HG03439 (cell line): ENCODE results near the gene PIGU.

Experiments used
- ATAC-seq: cut with Tn5 transposase; IDR thresholded peaks from one replicate; pipeline ENCODE4 v1.9.1; 2021; ENCODE audit warnings: mild to moderate bottlenecking, moderate library complexity; ENCODE audit not compliant: unreplicated experiment

Gene PIGU

DNA sequence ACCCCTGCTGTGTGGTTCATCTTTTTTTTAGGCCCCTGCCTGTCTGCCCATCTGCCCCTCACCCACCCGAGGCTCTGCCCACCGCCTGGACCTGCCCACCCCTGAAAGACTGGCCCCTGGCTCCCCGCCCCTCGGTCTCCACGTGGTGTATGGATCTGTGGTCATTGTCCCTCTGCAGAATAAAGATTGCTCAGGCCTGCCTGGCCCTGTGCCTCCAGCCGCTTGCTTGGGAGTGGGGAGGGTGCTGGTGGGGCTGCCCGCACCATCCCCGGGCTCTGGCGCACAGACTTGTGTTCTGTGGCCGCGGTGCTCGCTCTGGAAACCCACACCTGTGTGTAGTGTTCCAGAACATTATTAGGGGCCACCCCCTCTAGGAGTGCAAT is 116.8 kb downstream of the PIGU start:
- no peak for ATAC-seq

DNA sequence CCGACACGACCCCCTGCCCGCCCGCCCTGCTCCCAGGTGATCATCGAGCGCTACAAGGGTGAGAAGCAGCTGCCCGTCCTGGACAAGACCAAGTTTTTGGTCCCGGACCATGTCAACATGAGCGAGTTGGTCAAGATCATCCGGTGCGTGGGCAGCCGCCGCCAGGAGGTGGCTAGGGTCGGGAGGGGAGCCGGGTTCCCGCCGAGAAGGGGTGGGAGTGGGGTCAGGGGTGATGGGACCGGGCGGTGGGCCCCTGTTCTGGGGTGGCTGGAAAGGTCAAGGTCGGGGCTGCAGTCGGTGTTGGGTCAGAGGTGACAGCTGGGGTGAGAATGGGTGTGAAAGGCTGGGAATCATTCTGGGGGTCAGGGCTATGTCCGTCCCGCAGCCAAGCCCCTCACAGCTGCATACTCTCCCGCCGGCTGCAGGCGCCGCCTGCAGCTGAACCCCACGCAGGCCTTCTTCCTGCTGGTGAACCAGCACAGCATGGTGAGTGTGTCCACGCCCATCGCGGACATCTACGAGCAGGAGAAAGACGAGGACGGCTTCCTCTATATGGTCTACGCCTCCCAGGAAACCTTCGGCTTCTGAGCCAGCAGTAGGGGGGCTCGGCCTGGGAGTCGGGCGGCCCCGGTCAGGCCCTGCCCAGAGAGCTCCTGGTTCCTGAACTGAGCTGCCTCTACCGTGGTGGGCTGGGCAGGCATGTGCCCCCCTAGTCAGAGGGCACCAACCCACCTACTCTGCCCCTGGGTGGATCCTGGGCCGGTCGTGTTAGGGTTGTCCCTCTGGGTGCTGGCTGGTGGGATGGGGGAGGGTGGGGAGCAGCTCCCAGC is 117.4 kb downstream of the PIGU start:
- ATAC-seq = no peak

DNA sequence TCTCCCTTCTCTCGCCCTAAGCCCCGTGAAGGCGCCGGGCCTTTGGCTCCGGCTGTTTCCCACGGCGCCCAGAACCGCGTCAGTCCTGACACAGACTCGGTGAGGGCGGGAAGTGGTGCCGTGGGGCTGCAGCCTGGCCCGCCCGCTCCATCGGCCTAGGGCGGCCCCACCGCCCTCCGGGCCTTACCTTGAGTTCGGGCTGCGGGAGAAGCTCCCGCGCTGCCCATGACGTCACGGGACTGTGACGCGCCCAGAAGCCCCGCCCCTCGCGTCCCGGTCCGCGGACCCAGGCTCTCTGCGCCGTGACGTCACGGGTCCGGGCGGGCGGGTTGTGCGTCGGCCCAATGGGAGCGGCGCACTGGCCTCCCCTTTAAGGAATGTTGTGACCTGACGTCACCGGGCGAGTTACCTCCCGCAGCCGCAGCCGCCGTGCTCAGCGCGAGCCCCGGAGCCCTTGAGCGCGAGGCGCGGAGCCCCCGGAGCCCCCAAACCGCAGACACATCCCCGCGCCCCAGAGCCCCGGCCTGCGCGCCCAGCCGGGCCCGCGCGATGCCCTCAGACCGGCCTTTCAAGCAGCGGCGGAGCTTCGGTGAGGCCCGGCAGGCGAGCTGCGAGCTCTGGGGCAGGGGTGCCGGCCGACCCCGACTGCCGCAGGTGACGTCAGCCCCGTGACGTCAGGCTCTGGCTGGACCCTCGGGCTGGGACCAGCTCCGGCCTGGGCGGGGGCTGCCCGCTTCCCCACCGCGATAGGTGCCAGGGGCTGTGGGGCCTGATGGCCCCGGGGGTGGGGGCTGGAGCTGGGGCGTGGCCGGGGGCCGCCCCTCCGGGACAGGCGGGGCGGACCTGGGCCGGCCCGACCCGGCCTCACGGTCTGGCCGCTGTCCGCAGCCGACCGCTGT is 118.3 kb downstream of the PIGU start, which contains the start of gene MAP1LC3A:
Gene MAP1LC3A, plus strand, starts transcription at position 399 of the 899 bp plus-strand sequence. Its CDS starts 151 bp downstream, at position 550.
- ATAC-seq = peak; percentile 45

DNA sequence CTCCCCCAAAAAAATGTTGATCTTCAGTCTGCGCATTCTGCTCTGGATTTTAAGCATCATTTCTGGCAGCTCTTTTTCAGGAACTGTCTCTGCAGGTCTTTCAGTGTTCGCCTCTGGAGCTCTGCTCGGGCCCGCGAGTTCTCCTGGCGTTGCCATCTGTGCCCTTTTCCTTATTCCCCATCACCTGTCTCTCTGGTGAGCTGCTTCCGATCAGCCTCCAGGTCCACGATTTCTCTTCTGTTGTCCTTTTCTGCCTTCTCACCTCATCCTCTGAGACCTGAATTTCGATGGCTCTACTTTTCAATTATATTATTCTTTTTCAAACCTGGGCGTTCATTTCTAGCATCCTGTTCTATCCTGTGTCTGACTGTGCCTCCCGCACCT is 119.0 kb downstream of the PIGU start:
- ATAC-seq = no peak

DNA sequence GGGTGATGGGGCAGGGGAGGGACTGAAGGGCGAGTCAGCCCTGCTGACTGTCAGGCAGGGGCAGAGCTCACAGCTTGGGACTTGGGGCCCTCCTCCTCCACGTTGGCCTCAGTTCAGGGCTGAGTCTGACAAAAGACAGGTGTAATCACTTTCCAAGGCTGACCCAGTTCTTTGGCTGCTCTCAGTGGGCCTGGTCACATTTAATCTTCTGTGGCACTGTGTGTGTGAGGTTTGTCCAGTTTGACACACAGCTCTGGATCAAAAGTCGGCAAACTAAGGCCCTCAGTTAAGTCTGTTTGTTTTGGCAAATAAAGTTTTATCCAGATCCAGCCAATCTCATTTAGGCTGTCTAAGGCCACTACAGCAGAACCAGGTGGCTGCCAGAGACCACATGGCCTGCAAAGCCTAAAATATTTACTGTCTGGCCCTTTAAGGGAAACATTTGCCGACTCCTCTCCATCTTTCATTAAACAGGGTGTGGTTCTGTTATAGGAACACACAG is 123.5 kb downstream of the PIGU start:
- ATAC-seq = no peak

DNA sequence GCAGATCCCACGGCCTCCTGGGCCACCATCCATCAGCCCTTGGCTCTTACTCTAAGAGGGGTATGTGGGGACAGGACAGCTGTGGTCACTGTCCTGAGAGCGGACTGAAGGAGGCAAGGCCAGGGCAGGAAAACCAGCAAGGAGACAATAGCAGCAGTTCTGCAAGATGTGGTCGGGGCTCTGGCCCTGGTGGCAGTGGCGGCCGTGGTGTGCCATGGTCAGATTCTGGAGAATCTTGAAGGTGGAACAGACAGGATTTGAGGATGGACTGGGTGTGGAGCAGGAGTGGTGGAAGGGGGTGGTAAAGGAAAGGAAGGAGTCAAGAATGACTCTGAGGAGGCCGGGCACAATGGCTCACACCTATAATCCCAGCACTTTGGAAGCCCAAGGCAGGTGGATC is 124.3 kb downstream of the PIGU start:
- ATAC-seq = no peak

DNA sequence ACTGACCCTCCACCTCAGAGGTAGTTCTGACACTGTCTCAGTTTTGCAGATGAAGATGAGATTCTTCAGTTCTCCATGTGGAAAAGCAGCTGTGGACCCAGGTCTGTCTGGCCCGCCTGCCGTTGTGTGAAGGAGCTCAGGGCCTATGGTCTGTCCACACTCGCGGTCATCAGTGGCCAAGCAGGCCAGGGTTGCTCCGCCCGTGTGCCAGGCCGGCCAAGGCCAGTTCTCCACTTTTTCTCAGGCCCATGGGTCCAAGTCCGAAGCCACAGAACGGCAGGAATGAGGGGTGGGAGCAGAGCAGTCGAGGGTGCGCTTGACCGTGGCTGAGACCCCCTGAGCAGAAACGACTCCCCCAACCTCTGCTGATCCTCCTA is 127.0 kb downstream of the PIGU start:
- ATAC-seq = no peak

DNA sequence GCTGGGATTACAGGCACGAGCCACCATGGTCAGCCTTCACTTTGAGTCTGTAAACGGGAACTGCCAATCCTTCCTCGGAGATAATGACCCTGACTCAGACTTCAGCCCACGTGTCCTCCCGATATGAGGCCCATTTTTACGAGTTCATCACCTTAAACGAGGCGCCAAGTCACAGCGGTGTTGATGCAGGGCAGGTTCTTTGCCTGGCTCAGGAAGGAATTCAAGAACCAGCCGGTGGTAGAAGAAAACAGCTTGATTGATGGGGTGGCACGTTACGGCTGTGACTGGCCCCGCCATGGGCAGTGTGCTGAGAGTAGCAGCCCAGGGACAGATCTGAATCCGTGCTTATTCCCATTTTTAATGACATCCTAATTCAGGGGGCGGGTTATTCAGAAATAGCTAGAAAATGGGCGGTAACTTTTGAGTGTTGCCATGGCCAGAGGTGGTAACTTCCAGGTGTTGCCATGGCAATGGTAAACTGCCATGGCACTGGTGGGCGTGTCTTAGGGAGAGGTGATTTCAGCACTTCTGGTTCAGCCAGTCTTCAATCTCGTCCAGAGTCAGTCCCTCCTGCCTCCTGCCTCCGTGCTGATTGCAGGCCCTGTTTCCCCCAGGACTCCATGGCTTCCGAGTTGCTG is 127.5 kb downstream of the PIGU start:
- no peak for ATAC-seq

DNA sequence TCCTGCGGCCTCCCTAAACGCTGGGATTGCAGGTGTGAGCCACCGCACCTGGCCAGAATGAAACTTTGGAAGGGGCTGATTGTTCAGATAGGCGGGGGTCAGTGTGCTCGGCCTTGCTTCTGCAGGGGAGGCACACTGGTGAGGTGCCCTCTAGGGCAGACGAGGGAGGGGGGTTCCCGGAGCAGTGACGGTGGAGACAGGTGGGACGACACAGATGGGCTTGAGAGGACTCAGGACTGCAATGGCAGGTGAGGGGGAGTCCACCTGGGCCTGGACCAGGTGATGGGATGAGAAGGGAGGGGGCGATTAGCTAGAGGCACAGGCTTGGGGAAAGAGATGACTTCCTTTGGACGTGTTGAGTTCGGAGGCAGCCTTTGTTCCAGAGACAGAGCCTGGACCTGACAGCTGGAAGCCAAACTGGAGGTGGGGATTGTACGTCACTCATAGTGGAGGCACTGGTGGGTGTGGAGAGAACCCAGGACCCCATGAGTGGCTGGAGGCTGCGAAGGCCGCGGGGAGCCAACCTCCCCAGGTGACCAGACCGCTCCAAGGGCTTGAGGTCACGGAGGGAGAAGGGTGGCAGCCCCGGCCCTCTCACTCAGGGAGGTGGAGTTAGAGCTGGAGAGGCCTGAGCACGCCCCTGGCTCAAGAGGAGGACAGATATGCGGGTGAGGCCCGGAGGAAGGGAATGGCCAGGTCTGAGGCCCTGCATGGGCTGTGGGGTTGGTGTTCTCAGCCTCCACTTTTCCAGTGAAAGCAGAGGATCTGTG is 128.9 kb downstream of the PIGU start:
- ATAC-seq = no peak

DNA sequence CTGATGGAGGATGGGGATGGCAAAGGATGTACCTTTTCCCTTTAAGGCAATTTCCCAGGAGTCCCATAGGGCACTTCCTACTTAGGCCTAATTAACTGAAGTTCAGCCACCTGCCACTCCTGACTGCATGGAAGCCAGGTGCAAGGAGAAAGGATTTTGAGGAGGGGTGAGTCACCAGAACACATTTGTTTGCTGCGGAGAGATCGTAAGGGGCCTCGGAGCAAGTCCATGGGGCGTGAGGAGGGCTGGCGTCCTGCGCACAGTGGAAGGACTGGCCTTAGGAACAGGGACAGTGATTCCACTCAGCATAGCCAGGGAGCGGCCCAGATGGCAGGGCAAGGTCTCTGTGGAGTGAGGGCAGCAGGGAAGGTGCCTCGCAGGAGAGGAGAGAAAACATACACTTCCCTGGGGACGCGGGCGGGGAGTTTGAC is 130.1 kb downstream of the PIGU start:
- no peak for ATAC-seq

DNA sequence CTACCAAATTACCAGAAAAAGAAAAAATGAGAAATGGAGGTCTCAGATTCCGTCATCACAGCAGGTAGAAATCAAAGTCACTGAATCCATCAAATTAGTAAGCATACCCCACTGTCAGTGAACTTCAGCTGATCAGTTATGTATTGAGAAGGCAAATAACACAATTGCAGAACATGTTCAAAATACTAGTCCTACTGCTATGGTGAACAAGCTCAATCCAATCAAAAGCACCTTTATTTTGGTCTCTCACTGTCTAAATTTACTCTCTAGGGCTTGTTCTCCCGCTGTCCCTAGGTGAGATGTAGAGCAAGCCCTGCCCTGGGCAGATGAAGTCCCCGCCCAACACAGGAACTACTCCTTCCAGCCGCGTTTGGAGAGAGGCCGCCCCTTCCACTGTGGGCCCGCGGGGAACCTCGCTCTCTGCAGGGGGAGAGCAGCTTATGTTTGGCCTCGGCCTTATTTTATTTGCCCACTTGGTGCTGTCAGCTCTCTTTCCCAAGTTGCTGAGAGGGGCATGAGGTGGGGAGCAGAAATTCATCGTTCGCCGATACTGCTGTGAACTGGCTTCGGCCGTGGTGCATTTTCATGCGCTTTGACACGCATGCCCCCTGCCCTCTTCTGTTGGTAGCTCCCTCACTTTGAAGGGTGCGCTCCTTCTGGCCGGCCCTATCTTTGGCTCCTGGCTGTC is 132.6 kb downstream of the PIGU start:
- no peak for ATAC-seq

DNA sequence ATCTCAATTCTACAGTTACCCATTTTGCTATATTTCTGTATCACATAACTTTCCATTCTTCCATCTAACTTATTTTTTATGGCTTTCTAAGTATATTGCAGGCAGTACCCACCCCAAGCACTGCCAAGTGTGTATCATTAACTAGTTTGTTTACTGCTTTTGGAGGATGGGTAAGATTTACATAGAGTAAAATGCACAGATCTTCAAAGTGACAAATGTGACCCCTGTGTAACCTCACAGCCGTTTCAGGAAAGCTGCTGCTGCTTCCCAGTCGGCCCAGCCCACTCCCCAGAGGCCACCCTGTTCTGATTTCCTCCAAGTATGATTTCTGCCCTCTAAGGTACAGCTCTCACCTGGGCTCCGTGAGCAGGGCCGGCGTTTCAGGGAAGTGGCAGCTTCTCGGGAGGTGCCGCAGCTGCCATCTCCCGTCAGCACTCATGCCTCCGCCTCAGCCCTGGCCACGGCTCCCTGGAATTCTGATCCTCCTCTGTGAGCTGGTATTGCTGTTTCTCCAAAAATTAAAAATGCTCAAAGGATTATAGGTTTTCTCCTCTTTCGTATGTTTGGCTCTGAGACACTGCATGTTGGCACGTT is 133.3 kb downstream of the PIGU start:
- ATAC-seq = no peak

DNA sequence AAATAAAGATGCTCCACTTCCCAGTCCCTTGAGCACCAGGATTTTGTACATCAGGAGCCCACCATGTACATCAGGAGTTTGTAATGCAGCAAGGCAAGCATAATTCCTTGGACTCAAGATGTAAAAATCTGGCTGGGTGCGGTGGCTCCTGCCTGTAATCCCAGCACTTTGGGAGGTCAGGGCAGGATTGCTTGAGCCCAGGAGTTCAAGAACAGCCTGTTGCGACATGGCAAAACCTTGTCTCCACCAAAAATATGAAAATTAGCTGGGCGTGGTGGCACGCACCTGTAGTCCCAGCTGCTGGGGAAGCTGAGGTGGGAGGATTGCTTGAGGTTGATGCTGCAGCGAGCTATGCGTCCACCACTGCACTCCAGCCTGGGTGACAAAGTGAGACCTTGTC is 134.5 kb downstream of the PIGU start:
- ATAC-seq = no peak

DNA sequence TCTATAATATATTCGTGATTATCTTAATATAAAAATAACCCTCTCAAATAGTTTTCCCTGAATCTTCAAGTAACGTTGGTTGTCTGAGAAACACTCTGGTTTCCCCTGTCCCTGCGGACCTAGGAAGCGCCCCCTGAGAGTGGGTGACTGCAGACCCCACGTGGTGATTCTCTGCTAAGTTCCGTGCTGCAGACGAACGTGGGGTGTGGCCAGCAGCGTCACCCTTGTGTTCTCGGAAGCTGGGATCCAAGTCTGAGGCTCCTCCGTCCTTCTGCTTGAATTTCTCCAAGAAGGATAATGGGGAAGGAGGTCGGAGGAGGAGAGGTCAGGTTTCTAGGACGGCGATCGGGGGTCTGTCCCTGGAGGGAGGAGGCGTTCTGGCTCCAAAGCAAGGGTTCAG is 135.0 kb downstream of the PIGU start:
- no peak for ATAC-seq

DNA sequence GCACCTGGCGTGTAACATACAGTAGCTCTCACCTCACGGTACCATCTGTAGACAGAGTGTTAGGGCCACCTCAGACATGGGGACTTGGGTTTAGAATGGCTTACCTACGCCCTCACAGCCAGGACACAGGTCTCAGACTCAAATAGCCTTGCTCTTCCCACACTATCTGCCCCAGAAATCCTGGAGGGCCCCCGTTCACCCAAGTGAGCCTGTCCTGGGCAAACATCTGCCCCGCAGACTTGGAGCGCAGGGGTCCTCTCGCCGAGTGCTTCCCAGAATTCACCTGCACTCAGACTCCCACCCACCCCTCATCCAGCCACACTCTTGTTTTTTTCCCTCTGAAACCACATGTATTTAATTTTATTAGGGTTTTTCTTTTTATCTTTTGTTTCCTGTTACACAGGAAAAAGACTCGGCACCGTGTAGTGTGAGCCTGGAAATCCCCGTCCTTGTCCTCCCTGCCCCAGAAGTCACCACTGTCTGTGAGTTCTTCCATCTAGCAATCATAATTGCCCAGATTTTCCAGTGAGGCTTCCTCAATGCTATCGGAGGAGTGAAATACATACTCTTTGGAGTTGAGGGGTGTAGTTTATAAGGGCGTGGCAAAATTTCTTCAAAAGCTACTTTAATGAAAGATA is 135.5 kb downstream of the PIGU start:
- ATAC-seq = no peak

DNA sequence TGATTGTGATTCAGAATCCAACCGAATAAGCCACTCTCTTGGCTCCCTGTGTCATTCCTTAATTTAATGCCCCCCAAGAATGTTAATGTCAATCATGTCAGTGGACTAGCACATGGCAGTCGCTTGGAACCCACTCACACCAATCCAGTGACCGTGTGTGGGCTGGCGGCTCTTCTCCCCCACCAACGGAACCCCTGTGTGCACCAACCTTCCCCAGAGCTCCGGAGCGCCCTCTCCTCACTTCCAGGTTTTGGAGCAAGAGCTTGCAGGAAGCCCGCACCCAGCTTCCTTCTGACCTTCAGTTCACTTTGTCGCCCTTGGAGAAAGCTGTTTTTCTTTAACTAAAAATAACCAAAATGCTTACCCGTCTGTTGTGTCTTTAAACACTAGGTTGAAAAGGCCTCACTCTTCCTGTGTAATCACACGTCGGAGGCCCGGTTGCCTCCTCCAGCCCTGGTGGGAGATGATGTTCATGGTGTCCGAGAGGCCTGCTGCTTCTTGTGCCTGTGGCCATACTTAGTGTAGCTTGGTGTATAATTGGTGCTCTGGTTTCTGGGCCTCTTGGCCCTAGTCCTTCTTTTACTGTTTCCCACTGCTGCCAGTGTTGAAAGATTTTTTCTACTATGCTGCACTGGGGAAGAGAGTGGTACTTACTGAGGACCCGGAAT is 136.2 kb downstream of the PIGU start:
- ATAC-seq = no peak

DNA sequence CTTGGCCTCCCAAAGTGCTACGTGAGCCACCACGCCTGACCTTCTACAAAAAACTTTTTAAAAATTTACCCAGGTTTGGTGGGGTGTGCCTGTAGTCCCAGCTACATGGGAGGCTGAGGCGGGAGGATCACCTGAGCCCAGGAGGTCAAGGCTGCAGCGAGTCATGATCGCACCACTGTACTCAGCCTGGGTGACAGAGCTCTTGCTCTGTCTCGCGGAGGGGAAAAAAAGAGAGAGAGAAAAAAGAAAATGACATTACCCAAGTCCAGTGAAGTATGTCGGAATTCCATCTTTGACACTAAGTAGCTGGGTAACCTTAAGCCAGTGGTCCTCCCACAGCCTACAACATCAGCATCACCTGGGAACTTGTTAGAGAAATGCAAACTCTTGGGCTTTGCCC is 137.1 kb downstream of the PIGU start:
- ATAC-seq = no peak

DNA sequence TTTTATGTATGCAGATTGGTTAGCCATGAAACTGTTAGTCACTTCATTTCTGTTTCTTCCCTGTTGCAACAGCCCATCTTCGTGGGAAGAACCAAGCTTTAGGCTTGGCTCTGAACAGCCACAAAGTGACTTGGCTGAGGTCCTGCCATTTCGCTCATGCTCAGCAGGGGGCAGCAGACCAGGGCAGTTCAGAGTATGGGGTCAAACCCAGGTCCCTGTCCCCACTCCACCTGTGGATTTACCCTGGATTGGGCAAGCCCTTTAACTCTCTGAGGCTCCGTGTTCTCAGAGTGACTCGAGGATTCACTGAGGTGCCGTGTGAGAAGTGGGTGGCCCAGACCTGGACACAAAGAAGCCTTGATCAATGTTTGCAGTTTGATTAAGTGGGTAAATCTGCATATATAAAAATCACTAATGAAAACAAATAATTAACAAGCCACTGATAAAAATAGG is 138.2 kb downstream of the PIGU start:
- ATAC-seq = no peak
